Left renal cortex interstitium (tissue), 4 donors: ENCODE results near the gene LNX1. TPM values are rescaled to one million over a fixed set of nuclear protein-coding genes. Genes with fewer than 3 reads are reported as not detected.

Experiments
- DNase-seq, 4 donors: peaks; one replicate each; pipeline ENCODE4 v3.0.0-alpha.2; 2013; ENCODE audit warnings: low read depth in 4 of 4, low spot score in 2 of 4, missing footprints in 1 of 4
- polyA plus RNA-seq, 4 donors: library from polyadenylated mRNA; unstranded; fragments of 120-200 nt; gene quantifications; one replicate each; pipeline ENCODE4 v1.2.1, GENCODE V29; 2013; ENCODE audit not compliant: insufficient read length in 4 of 4

LNX1 gene
- polyA plus RNA-seq: 10 to 100 TPM; 15.8 to 17.8 (median 17.0) TPM

DNA sequence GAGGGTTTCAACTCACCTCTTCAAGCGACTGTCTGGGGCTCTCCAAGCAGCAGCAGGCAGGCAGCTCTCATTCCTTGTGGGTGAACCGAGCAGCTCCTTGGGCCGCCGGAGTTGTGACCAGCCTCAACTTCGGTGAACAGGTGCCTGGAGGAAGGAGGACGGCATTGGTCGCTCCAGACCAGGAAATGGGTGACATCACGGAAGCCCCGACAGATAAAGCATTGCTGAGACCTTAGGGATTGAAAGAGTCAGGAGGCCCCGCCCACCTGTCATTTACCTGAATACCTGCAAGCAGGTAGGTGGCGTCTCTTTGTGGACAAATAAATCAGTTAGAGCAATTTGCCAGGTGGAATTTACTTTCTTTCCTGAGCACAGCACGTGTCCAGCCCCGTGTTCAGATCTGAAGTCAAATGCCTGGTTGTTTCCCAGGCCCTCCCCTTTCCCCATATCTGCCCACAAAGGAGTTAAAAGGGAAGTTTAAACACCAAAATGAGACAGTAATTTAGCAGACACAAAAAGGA is at the start of gene LNX1:
LNX1 (minus strand) TSS at position 115 of the 521 bp plus-strand sequence. CDS start 17,484 bp downstream, outside the sequence.
- no peak for DNase-seq

DNA sequence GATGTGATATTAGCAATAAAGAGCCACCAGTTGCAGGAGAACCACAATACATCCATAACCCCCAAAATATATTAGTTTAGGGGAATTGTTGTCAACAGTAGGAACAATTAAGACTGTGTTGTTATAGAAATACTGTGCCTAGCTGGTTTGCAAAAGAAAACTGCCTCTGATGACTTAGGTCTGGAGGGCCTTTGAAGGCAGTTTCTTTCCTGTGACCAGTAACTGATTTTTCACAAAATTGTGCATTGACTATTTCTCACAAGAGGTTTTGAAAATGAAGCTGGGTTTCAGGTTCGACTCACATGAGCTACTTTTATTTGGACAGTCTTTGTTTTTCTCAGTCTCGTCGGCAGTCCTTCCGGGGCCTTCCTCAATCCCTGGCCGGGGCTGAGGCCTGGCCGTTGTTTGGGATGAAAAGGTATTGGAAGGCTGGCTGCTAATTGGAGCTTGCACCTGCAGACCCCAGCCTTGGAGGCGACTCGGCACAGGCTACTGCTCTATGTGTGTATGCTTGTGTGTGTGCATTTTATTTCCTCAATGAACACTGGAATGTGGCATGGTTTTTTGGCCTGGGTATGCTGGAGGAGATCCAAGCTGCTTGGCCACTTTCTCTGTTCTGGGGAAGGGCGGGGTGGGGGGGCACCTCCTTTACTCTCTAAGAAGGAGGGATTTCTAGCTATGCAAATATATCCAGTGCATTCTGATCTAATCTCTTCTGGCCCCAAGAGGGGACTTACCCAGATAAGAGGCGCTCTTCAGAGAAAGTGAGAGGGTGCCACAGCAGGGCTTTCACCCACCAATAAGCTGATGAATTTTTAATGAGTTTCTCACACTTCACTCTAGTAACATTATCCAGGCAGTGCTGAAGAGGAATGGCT is 49.5 kb upstream of the LNX1 start:
- no peak for DNase-seq

DNA sequence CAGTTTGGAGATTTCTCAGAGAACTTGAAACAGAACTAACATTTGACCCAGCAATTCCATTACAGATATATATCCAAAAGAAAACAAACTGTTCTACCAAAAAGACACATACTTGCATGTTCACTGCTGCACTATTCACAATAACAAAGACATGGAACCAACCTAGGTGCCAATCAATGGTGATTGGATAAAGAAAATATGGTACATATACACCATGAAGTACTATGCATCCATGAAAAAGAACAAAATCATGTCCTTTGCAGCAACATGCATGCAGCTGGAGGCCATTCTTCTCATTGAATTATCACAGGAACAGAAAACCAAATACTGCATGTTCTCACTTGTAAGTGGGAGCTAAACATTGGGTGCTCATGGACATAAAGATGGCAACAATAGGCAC is 47.6 kb upstream of the LNX1 start:
- no peak for DNase-seq

DNA sequence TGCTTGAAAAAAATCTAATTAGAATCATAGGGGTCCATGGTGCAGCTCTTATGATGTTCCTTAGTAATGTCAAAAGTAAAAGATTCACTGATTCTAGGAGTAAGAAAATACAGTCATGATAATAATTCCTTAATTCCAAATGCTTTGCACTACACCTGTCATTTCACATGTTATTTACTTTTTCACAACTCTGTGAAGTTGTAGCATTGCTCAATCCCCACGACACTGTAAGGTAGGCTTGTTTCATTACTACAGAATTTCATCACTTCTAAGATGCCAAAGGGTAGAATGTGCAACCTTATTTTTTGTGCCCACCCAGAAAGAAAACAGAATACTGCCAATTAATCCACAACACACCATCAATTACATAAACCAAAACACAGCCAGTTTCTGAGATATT is 46.1 kb upstream of the LNX1 start:
- DNase-seq: no peak

DNA sequence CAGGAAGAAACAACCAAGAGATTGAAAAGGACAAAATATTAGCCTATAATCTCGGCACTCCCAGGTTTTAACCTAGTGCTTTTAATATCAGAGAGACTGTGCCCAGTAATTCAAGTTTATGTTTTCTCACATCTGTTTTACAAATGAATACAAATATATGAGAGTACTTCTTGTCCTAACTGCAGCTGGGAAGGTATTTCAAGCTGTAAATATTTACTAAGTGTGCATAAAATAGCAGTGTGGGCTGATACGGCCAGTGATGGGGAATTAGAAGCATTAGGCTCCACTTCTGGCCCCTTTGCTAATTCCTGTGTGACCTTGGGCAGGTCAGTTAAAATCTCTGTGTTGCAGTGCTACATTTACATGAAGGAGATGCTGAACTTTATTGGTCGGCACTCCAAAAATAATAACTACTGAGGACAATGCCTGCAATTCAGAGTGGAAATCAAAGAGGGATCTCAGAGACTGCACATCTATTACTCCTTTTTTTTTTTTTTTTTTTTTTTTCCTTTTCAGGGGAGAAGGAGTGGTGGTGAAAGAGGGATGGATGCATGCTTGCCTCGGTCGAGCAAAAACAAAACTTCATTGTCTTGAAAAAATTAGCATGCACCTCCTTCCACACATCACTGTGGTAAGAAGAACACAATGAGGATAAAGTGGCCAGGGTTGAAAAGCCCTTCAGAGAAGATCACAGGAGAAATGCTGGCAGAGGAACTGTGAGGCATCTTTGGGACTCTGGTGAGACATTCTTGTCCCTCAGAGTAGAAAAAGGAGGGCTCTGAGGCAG is 44.6 kb upstream of the LNX1 start:
- no peak for DNase-seq

DNA sequence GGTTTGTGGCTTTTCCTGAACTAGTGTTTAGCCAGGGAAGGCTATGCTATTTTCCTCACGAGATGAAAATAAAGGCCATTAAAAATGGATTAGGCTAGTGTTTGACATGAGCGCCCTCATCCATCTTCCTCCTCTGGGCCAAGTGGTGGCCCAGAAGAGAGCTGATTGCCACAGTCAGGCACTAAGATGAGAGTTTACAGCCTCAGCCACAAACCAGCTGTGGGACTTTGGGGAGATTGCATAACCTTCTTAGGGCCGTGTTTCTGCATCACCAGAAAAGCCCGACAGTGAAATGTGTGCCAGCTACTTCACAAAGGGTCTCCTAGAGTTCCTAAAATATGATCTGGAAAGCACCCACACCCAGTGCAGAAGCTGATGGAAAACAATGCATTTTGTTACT is 42.3 kb upstream of the LNX1 start:
- no peak for DNase-seq

DNA sequence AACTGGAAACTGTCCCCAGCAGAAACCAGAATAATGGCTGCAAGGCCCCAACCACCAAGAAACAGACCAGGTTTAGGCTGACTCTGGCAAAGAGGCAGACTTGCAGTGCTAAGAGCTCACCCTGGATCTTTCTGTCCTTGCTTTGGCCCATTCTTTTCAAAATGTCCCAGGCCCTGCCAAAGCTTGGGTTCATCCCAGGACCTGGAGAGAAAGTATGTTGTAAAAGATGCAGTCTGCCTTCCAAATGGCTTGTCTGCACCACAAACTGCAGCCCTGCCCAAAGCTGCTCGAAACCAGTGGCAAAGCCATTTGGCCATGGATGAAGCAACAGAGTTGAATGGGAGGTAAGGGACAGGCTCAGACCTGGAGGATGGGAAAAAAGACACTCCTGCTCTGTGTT is 38.0 kb upstream of the LNX1 start:
- DNase-seq: no peak

DNA sequence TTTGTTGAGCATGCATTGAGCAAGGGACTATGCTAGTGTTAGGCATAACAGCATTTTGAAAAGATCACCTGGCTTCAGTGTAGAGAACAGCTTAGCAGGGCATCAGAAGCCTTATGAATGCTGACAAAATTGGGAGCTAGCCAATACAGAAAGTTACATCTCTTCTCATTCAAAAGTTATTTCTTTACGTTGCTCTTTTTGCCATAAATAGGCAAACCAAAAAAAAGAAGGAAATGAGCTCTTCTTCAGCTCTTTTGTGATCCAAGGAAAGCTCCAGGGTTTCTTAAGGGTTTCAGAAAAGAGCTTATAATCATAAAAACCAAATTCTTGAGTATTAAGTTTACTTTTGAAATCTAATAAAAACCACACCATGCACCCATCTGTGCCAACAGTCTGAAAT is 35.2 kb upstream of the LNX1 start:
- DNase-seq: no peak

DNA sequence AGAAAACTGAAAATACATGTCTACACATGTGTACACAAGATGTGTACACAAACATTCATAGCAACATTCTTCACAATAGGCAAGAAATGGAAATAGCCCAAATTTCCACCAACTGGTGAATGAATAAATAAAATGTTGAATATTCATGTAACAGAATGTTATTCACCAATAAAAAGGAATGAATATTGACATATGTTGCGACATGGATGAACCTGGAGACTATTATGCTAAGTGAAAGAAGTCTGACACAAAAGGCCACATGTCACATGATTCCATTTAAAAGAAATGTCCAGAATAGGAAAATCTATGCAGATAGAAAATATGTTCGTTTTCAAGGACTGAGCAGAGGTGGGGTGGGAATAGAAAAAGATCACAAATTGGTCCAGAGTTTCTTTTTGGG is 34.6 kb upstream of the LNX1 start:
- no peak for DNase-seq

DNA sequence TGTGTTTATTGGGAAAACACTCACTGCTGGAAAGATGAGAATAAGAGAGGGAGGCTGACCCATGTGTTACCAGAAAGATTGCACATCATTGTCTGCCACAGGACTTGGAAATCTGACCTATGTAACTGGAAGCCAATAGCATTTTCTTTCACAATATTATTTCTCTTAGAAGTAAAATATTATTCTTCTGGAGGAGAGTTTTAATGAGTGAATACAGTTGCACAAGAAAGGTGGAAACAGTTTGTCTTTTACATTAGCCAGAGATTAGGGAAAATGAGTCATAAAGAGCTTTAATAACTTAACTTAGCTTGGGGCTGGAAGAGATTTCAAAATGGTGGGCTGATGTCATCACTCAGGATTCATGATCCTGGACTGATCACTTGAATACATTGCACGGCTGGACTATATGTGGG is 31.5 kb upstream of the LNX1 start:
- DNase-seq: no peak

DNA sequence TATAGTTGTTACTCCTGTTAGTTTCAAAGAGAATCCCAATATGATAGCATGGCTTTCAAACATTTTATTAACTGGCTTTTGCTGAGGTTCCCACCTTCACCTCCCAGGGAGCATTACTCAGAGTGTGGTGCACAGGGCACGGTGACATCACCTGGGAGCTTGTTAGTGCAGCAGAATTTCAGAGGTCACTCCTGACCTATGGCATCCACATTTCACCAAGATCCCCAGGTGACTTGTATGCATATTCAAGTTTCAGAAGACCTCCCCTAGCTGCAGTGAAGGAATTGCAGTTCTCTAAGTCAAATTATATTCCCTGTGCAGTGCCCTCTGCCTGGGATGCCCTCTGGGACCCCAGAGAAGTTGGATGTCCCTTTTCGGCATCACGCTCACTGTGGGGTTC is 29.7 kb upstream of the LNX1 start:
- no peak for DNase-seq

DNA sequence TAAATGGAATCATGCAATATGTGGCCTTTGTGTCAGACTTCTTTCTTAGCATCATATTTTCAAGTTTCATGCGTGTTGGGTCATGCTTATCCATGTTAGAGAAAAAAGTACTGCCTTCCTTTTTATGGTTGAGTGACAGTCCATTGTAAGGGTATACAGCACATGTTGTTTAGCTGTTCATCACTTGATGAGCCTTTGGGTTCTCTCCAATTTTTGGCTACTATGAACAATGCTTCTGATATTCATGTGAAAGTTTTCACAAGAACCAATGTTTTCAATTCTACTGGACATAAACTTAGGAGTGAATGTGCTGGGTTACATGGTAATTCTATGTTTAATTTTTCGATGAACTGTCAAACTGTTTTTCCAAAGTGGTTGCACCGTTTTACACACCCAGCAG is 28.1 kb upstream of the LNX1 start:
- DNase-seq: no peak

DNA sequence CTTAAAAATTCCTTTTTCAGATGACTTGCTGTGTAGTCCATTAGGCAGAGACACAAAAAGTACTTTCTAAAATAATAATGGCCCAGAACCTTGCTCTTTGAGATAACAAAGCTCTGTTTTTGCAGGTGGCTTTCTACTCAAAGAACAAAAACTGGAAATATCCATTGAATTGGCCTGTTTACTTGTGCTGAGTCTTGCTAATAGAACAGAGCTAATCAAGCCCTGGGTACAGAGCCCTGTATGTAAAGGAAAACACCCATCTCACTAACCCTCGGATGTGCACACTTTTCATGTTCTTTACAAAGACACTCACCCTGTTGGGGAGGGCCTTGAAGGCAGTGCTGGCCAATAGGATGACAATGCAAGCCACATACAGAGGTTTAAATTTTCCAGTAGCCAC is 27.0 kb upstream of the LNX1 start:
- DNase-seq: no peak

DNA sequence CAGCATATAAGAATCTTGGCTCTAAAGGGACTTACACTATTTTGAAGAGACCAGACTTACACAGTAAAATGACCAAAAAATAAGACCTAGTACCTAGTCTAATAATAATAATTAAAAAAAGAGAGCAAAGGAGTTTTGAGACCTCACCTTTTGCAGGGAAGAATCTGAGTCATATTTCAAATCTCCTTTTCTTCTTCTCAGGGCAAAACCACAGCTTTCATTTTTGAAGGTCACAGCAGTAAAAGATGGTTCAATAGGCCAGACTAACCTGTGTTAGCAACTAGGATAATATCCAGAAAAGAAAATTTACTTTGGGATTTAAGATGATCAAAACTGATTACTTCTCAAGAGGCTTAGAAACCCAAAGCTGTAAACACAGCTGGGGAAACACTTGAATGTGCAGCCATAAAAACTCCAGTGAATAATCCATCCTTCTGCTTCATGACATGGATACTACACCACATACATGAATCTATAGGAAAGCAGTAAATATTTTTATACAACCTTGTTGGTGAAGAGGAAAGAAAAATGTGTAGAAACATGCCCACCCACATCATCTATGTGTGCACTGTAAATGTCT is 25.9 kb upstream of the LNX1 start:
- no peak for DNase-seq

DNA sequence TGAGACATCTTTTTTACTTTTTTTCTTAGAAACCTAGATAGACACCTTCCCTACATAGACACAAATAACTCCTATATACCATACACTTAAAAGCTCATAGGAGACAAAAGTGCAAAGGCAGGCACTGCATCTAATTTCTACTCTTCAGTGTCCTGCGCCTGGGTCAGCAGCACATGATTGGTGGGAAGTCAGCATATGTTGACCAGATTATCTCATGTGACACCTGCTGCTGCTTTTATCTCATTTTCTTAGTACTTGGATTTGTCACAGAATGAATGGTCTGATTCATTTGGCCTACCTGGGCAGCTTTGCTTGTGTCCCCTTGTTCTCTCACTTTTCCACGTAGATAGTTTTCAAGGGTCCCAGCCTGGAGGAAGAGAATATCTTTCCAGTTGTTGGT is 24.9 kb upstream of the LNX1 start:
- DNase-seq: no peak

DNA sequence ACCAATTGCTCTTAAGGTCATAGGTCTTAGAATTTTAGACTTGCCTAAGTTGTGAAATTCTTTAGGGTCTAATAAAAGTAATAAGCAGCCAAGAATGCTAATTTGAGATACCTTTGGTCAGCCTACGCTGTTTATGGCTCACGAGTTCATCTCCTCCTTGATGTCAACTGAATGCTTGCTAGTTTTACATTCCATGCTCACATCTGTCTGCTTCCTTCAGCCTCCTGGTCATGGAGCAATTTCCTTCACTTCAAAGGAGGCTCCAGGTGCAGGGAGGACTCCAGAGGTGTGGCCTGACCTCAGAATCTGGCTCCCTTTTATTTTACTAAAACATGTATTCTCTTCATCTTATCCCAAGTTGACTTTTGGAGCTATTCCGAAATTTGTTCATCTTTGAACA is 23.3 kb upstream of the LNX1 start:
- DNase-seq: no peak

DNA sequence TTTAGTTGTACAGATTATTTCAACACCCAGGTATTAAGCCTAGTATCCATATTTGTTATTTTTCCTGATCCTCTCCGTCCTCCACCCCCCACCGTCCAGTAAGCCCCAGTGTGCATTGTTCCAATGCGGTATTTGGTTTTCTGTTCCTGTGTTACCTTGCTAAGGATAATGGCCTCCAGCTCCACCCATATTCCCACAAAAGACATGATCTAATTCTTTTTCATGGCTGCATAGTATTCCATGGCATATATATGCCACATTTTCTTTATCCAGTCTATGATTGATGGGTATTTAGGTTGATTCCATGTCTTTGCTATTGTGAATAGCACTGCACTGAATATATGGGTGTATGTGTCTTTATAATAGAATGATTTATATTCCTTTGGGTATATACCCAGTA is 22.1 kb upstream of the LNX1 start:
- DNase-seq: no peak

DNA sequence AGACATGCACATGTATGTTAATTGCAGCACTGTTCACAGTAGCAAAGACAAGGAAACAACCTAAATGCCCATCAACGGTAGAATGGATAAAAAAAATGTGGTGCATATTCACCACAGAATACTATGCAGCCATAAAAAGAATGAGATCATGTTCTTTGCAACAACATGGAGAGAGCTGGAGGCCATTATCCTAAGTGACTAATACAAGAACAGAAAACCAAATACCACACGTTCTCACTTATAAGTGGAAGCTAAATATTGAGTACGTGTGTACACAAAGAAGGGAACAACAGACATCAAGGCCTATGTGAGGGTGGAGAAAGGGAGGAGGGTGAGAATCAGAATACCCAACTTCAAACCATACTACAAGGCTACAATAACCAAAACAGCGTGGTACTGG is 17.4 kb upstream of the LNX1 start:
- no peak for DNase-seq

DNA sequence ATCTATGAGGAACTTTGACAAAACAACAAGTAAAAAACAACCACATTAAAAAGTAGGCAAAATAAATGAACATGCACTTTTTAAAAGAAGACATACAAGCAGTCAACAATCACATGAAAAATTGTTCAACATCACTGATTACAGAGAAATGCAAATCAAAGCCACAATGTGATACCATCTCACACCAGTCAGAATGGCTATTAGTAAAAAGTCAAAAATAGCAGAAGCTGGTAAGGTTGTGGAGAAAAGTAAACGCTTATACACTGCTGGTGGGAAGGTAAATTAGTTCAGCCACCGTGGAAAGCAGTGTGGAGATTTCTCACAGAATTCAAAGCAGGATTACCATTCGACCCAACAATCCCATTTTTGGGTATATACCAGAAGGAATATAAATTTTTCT is 17.0 kb upstream of the LNX1 start:
- DNase-seq: no peak

DNA sequence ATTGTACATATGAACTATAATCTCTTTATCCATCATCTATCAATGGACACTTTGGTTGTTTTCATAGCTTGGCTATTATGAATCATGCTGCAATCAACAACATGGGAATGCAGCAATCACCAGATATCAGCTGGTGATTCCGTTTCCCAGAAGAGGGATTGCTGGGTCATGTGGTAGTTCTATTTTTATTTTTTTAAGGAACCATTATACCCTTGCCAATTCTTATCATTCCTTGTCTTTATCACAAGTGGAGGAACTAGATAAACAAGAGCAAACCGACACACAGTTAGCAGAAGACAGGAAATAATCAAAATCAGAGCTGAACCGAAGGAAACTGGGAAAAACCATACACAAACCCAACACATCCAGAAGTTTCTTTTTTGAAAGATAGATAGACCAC is 14.5 kb upstream of the LNX1 start:
- no peak for DNase-seq

DNA sequence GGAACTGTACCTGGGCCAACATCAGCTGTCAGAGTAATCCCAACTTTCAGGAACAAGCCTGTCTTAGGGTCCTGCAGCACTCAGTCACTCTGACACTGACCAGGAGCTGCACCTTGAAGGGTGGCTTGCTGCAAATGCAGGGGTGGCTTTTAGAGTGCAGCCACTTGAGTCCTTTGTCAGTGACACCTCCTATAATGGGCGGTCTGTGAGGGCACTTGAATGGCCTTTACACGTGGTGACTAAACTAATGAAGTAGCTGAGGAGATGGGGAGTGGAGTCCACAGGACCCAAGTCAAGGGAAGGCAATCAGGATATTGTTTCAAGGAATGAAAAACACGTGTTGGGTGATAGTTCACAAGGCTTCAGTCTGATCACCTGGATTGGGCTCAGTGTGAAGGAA is 11.1 kb upstream of the LNX1 start:
- no peak for DNase-seq
